Liver (tissue), 9 donors: Measurements from ENCODE around the gene KIR3DL1. TPM values are rescaled to one million over a fixed set of nuclear protein-coding genes. Genes with fewer than 3 reads are reported as not detected.
"Not testable (repeated sequence)": the region's sequence is repeated elsewhere in the genome, so short reads cannot be mapped to it uniquely, and the experiment has no call there.

Experiments
- DNase-seq: peaks from one replicate; pipeline ENCODE4 v3.0.0-alpha.2; 2017; ENCODE audit warnings: low spot score
- H3K27ac ChIP-seq, 2 donors: one replicate each; pipeline ENCODE4 v1.7.0; 2013; ENCODE audit warnings: inconsistent platforms in 2 of 2, low read length in 2 of 2, control low read depth in 1 of 2, low read depth in 1 of 2, mild to moderate bottlenecking in 1 of 2
- H3K27me3 ChIP-seq, 4 donors: one replicate each; pipeline versions ENCODE4 v1.6.1 to v1.7.0; 2013; ENCODE audit warnings: low read length in 3 of 4, inconsistent platforms in 1 of 4, mild to moderate bottlenecking in 1 of 4, moderate library complexity in 1 of 4; ENCODE audit not compliant: control insufficient read depth in 4 of 4, insufficient read depth in 4 of 4
- H3K36me3 ChIP-seq, 4 donors: one replicate each; pipeline versions ENCODE4 v1.6.1 to v1.7.0; 2013; ENCODE audit warnings: low read length in 3 of 4, mild to moderate bottlenecking in 3 of 4, low read depth in 1 of 4, moderate library complexity in 1 of 4; ENCODE audit not compliant: control insufficient read depth in 4 of 4, insufficient read depth in 3 of 4
- H3K4me1 ChIP-seq, 4 donors: one replicate each; pipeline versions ENCODE4 v1.6.1 to v1.7.0; 2013; ENCODE audit warnings: low read length in 3 of 4, mild to moderate bottlenecking in 3 of 4, moderate library complexity in 1 of 4; ENCODE audit not compliant: control insufficient read depth in 4 of 4, insufficient read depth in 4 of 4
- H3K4me3 ChIP-seq, 3 donors: one replicate each; pipeline versions ENCODE4 v1.6.1 to v1.7.0; 2013; ENCODE audit warnings: low read length in 3 of 3, control low read depth in 1 of 3, low read depth in 1 of 3, mild to moderate bottlenecking in 1 of 3
- H3K9ac ChIP-seq, 2 donors: one replicate each; pipeline ENCODE4 v1.7.0; 2013; ENCODE audit warnings: low read length in 2 of 2, mild to moderate bottlenecking in 2 of 2, moderate library complexity in 2 of 2, control low read depth in 1 of 2, low read depth in 1 of 2
- H3K9me3 ChIP-seq, 4 donors: one replicate each; pipeline versions ENCODE4 v1.6.1 to v1.7.0; 2013; ENCODE audit warnings: low read length in 3 of 4; ENCODE audit not compliant: control insufficient read depth in 4 of 4
- ATF3 ChIP-seq: IDR thresholded peaks from 2 replicates; pipeline ENCODE4 v1.6.1; 2016; ENCODE audit warnings: antibody characterized with exemption
- FOXA1 ChIP-seq: IDR thresholded peaks from 2 replicates; pipeline ENCODE4 v1.6.1; 2016; ENCODE audit warnings: antibody characterized with exemption
- HNF4G ChIP-seq: IDR thresholded peaks from 2 replicates; pipeline ENCODE4 v1.6.1; 2016; ENCODE audit warnings: antibody characterized with exemption
- MAX ChIP-seq: IDR thresholded peaks from 2 replicates; pipeline ENCODE4 v1.6.1; 2016; ENCODE audit warnings: antibody characterized with exemption
- NR2F2 ChIP-seq: IDR thresholded peaks from 2 replicates; pipeline ENCODE4 v1.6.1; 2016; ENCODE audit warnings: antibody characterized with exemption
- RAD21 ChIP-seq, 2 donors: IDR thresholded peaks; 2 replicates each; pipeline ENCODE4 v1.6.1; 2016; ENCODE audit warnings: antibody characterized with exemption in 2 of 2, mild to moderate bottlenecking in 2 of 2
- REST ChIP-seq: IDR thresholded peaks from 2 replicates; pipeline ENCODE4 v1.6.1; 2016; ENCODE audit warnings: antibody characterized with exemption, mild to moderate bottlenecking
- SP1 ChIP-seq: IDR thresholded peaks from 2 replicates; pipeline ENCODE4 v1.6.1; 2018; ENCODE audit warnings: antibody characterized with exemption, mild to moderate bottlenecking
- TAF1 ChIP-seq: conservative IDR thresholded peaks from 2 replicates; pipeline ENCODE4 v1.6.1; 2016; ENCODE audit warnings: antibody characterized with exemption, mild to moderate bottlenecking
- WGBS: extraction: QIAGEN DNeasy Blood & Tissue Kit; methylation state at CpG from one replicate; pipeline ENCODE4 v1.1.7; 2013; 5-methylcytosine and 5-hydroxymethylcytosine counted together
- polyA plus RNA-seq, 2 donors: library from polyadenylated mRNA; stranded (reverse) in 1 of 2; unstranded in 1 of 2; fragments of 200-250 nt in 1 of 2; fragments of >200 nt in 1 of 2; fragmentation: Nextera tagmentation in 1 of 2; extraction: Ambion mirVana in 1 of 2; gene quantifications; one replicate each; pipeline versions ENCODE4 v1.2.1 to v1.2.3, GENCODE V29; 2013 to 2015
- total RNA-seq, 2 donors: library from RNA; depleted of rRNA; stranded (reverse); fragments of >200 nt; gene quantifications; one replicate each; pipeline ENCODE4 v1.2.3, GENCODE V29; 2014
- donor health status: healthy.
- donor health status: healthy.
- donor health status: healthy.
- donor health status: healthy.
- donor health status: healthy.

Gene KIR3DL1
- total and polyA plus RNA-seq, 4 donors: 0.07 to 0.08 TPM; not detected in 2

GRCh38 chr19:54778896-54779295 is 37.4 kb upstream of the KIR3DL1 start:
- not testable (repeated sequence) for H3K27me3 ChIP-seq, H3K4me1 ChIP-seq, H3K9me3 ChIP-seq, H3K9ac ChIP-seq, H3K4me3 ChIP-seq, DNase-seq, H3K27ac ChIP-seq, H3K36me3 ChIP-seq
- 50% methylated on average over 7 of the region's 7 CpGs for WGBS

GRCh38 chr19:54782916-54783315 is 33.4 kb upstream of the KIR3DL1 start:
- not testable (repeated sequence) for H3K9ac ChIP-seq, H3K27ac ChIP-seq, H3K4me1 ChIP-seq, DNase-seq, H3K4me3 ChIP-seq, H3K27me3 ChIP-seq, H3K9me3 ChIP-seq, H3K36me3 ChIP-seq
- WGBS: 63% methylated on average over 4 of the region's 4 CpGs

- not testable (repeated sequence) for H3K4me1 ChIP-seq, H3K27me3 ChIP-seq, DNase-seq, H3K4me3 ChIP-seq, H3K27ac ChIP-seq, H3K9ac ChIP-seq, H3K9me3 ChIP-seq, H3K36me3 ChIP-seq
- 85% methylated on average over 24 of the region's 24 CpGs for WGBS
Measured at GRCh38 chr19:54786091-54786723, 30.1 kb upstream of the KIR3DL1 start.

- not testable (repeated sequence) for H3K4me1 ChIP-seq, H3K9ac ChIP-seq, H3K4me3 ChIP-seq, H3K9me3 ChIP-seq, H3K27ac ChIP-seq, H3K36me3 ChIP-seq, DNase-seq, H3K27me3 ChIP-seq
- WGBS: 72% methylated on average over 6 of the region's 6 CpGs
Measured at GRCh38 chr19:54788154-54788553, 28.1 kb upstream of the KIR3DL1 start.

GRCh38 chr19:54790711-54791110 is 25.6 kb upstream of the KIR3DL1 start:
- 62% methylated on average over 5 of the region's 5 CpGs for whole genome bisulfite sequencing
- no peaks in the 10 kb centered on the region for H3K27me3 ChIP-seq
- H3K4me1 ChIP-seq: no peaks in the 10 kb centered on the region
- H3K9ac ChIP-seq: no peak overlapping the region
- H3K27ac ChIP-seq: no peak overlapping the region
- H3K4me3 ChIP-seq: no peak overlapping the region
- H3K36me3 ChIP-seq: no peaks in the 10 kb centered on the region
- no peak for DNase-seq
- no peaks in the 10 kb centered on the region for H3K9me3 ChIP-seq
- TF ChIP-seq NR2F2: no peak
- no peak for TF ChIP-seq TAF1
- no peak for TF ChIP-seq MAX
- TF ChIP-seq SP1: no peak
- TF ChIP-seq RAD21 (IDR thresholded peaks at IDR 0.05): no peak
- no peak for TF ChIP-seq ATF3
- TF ChIP-seq REST: no peak
- no peak for TF ChIP-seq FOXA1
- TF ChIP-seq HNF4G: no peak
